K562 (cell line): Measurements from ENCODE around the gene TBRG1. TPM values are rescaled to one million over a fixed set of nuclear protein-coding genes. Genes with fewer than 3 reads are reported as not detected.

Experiments
- ATAC-seq: fragments of 200-7000 bp; cut with Tn5 transposase; 3 replicates; pipeline ENCODE4 v1.9.1; 2020; ENCODE audit warnings: moderate library complexity
- BruUV-seq: library from RNA; stranded (reverse); fragments of 400-500 nt; replicated peaks from 2 replicates; lab custom pipeline; 2021; lab: Mats Ljungman, UMichigan
- CTCF ChIA-PET: fragments of 300-600 bp; formaldehyde crosslinking; extraction: SDS; loops from one replicate; lab custom pipeline; 2021; ENCODE audit warnings: low intra/inter-chr PET ratio; lab: Yijun Ruan, JAX
- POLR2A ChIA-PET: fragments of 300-600, 350-650 bp; sonication (Branson Sonifier 250); formaldehyde crosslinking; extraction: SDS; loops from one replicate; lab custom pipeline; 2021; ENCODE audit warnings: antibody characterized with exemption, inconsistent platforms; lab: Yijun Ruan, JAX
- DNase-seq, 4 experiments: peaks; one replicate each; pipeline versions ENCODE4 v3.0.0 to v3.0.0-alpha.2; 2011 to 2018; ENCODE audit warnings: low spot score in 3 of 4, mixed read lengths in 3 of 4; ENCODE audit errors: extremely low read depth in 1 of 4
- FAIRE-seq: peaks from 2 replicates; lab custom pipeline; 2011; peaks lifted over from hg19 to GRCh38; lab: Jason Lieb, UNC
- H2AFZ ChIP-seq: 2 replicates; pipeline ENCODE4 v1.6.0; 2011; ENCODE audit warnings: low read depth, low read length, control low read depth, inconsistent platforms
- H3K27ac ChIP-seq: fragments of 200-600 bp; 3 replicates; pipeline ENCODE4 v1.8.0; 2011; ENCODE audit warnings: low read depth, mild to moderate bottlenecking, control low read depth, inconsistent platforms, low read length, moderate library complexity, mixed read lengths; ENCODE audit errors: extremely low read depth
- H3K27me3 ChIP-seq, 2 experiments: fragments of 300-600 bp in 1 of 2; 2 replicates in 1 of 2; 3 replicates in 1 of 2; pipeline versions ENCODE4 v1.6.0 to v1.8.0; 2011; ENCODE audit warnings: inconsistent platforms in 2 of 2, low read length in 2 of 2, mild to moderate bottlenecking in 1 of 2, mixed read lengths in 1 of 2, moderate library complexity in 1 of 2; ENCODE audit not compliant: control insufficient read depth in 2 of 2, insufficient read depth in 2 of 2
- H3K36me3 ChIP-seq: fragments of 300-600 bp; 3 replicates; pipeline ENCODE4 v1.8.0; 2011; ENCODE audit warnings: mild to moderate bottlenecking, low read length, inconsistent platforms; ENCODE audit not compliant: control insufficient read depth, insufficient read depth
- H3K4me1 ChIP-seq, 2 experiments: fragments of 200-600 bp in 1 of 2; replicated peaks in 1 of 2; 2 replicates in 1 of 2; 3 replicates in 1 of 2; pipeline versions ENCODE4 v1.5.1 to v1.8.0; 2011; ENCODE audit warnings: inconsistent platforms in 2 of 2, low read length in 2 of 2, mild to moderate bottlenecking in 1 of 2, mixed read lengths in 1 of 2, moderate library complexity in 1 of 2; ENCODE audit not compliant: control insufficient read depth in 2 of 2, insufficient read depth in 2 of 2
- H3K4me2 ChIP-seq: 2 replicates; pipeline ENCODE4 v1.6.1; 2011; ENCODE audit warnings: low read length, control low read depth, inconsistent platforms, mixed read lengths; ENCODE audit not compliant: insufficient read depth
- H3K4me3 ChIP-seq: fragments of 200-600 bp; sonication (generic), shearing (Covaris generic); 2 replicates; pipeline ENCODE4 v1.5.1; 2016; ENCODE audit warnings: control low read depth, inconsistent platforms
- H3K79me2 ChIP-seq: fragments of 200-600 bp; 3 replicates; pipeline ENCODE4 v1.8.0; 2011; ENCODE audit warnings: low read length, inconsistent platforms; ENCODE audit not compliant: control insufficient read depth, insufficient read depth
- H3K9ac ChIP-seq, 2 experiments: 2 replicates each; pipeline versions ENCODE4 v1.6.0 to v1.6.1; 2011; ENCODE audit warnings: low read depth in 2 of 2, low read length in 2 of 2, control low read depth in 1 of 2, inconsistent platforms in 1 of 2, mild to moderate bottlenecking in 1 of 2, mixed read lengths in 1 of 2; ENCODE audit not compliant: insufficient read depth in 1 of 2
- H3K9me1 ChIP-seq: one replicate; pipeline ENCODE4 v1.6.0; 2011; ENCODE audit warnings: inconsistent platforms, mild to moderate bottlenecking, low read length, moderate library complexity; ENCODE audit not compliant: control insufficient read depth, insufficient read depth
- H3K9me3 ChIP-seq: replicated peaks from 2 replicates; pipeline ENCODE4 v1.5.1; 2011; ENCODE audit warnings: low read depth, low read length, inconsistent platforms; ENCODE audit not compliant: control insufficient read depth, insufficient read depth
- H4K20me1 ChIP-seq: replicated peaks from 2 replicates; pipeline ENCODE4 v1.6.1; 2011; ENCODE audit warnings: low read length, inconsistent platforms, mixed read lengths; ENCODE audit not compliant: control insufficient read depth, insufficient read depth
- GABPB2 ChIP-seq: fragments of 250-450 bp; sonication (Bioruptor Pico); conservative IDR thresholded peaks from 2 replicates; pipeline ENCODE4 v1.5.1; 2021; ENCODE audit warnings: mild to moderate bottlenecking
- NFIC ChIP-seq: fragments of 450-650 bp; IDR thresholded peaks from 2 replicates; pipeline ENCODE4 v1.6.1; 2017; ENCODE audit warnings: mild to moderate bottlenecking, inconsistent platforms
- NFIX ChIP-seq: fragments of 250-450 bp; sonication (Bioruptor Pico); IDR thresholded peaks from 2 replicates; pipeline ENCODE4 v1.4.0; 2020; ENCODE audit warnings: low read depth, mild to moderate bottlenecking, moderate library complexity
- PTTG1 ChIP-seq: fragments of 450-650 bp; IDR thresholded peaks from 2 replicates; pipeline ENCODE4 v1.6.1; 2016; ENCODE audit warnings: low read depth, mild to moderate bottlenecking, missing genetic modification characterization, missing compliant biosample characterization
- SMARCA5 ChIP-seq: fragments of 450-650 bp; IDR thresholded peaks from 2 replicates; pipeline ENCODE4 v1.6.1; 2016
- ZBED1 ChIP-seq: IDR thresholded peaks from 2 replicates; pipeline ENCODE4 v1.6.1; 2014
- ZKSCAN1 ChIP-seq: fragments of 150-350 bp; IDR thresholded peaks from 2 replicates; pipeline ENCODE4 v1.6.1; 2016; ENCODE audit warnings: low read depth, low read length
- ZNF174 ChIP-seq: fragments of 250-450 bp; sonication (Bioruptor Pico); IDR thresholded peaks from 2 replicates; pipeline ENCODE4 v1.4.0; 2020; ENCODE audit warnings: mild to moderate bottlenecking
- ZNF655 ChIP-seq: fragments of 250-450 bp; sonication (Bioruptor Pico); IDR thresholded peaks from 2 replicates; pipeline ENCODE4 v1.5.0; 2021
- WGBS: fragments of 100-300 bp; shearing (Covaris generic); methylation state at CpG from one replicate; pipeline ENCODE4 v1.1.6; 2016; ENCODE audit warnings: low coverage, mixed read lengths; ENCODE audit not compliant: insufficient coverage; ENCODE audit errors: missing lambda C conversion rate; 5-methylcytosine and 5-hydroxymethylcytosine counted together
- in situ Hi-C: fragments of 300-500 bp; cut with MboI; formaldehyde crosslinking; loops from 4 replicates; pipeline ENCODE4 v1.15.0; 2018; ENCODE audit warnings: inconsistent platforms, mixed read lengths
- intact Hi-C: fragments of 100-400 bp; cut with micrococcal nuclease; formaldehyde crosslinking; loops from 2 replicates; pipeline ENCODE4 v1.14.2; 2022
- polyA plus RNA-seq, 8 experiments: library from polyadenylated mRNA; depleted of rRNA in 4 of 8; stranded (reverse) in 5 of 8; unstranded in 3 of 8; fragments of >200 nt; fragmentation: Nextera tagmentation in 2 of 8; fragmentation: Illumina TruSeq in 1 of 8; extraction: Ambion mirVana in 2 of 8; extraction: Trizol in 1 of 8; gene quantifications; 2 replicates each; pipeline versions ENCODE4 v1.2.1 to v1.2.3, GENCODE V29; 2011 to 2014; ENCODE audit warnings: inconsistent platforms in 1 of 8, missing spikeins in 1 of 8
- total RNA-seq, 7 experiments: library from RNA; depleted of rRNA in 6 of 7; stranded (reverse); fragments of >200 nt in 6 of 7; fragmentation: Illumina TruSeq in 2 of 7; extraction: Trizol in 2 of 7; gene quantifications; 2 replicates each; pipeline versions ENCODE4 v1.2.1 to v1.2.3, GENCODE V29; 2011 to 2021; ENCODE audit warnings: low replicate concordance in 1 of 7

TBRG1 gene
- total and polyA plus RNA-seq, 9 of the 15 experiments (the other 6 are each of a cell fraction or from before 2014, with no cell fraction given): 8.7 to 30.0 (median 20.2) TPM

GRCh38 chr11:124661553-124661952 is 38.9 kb downstream of the TBRG1 start:
- FAIRE-seq: no peak

GRCh38 chr11:124662106-124662505 is 39.4 kb downstream of the TBRG1 start:
- H3K9me3 ChIP-seq: no peaks in the 10 kb centered on the region
- H3K9me1 ChIP-seq: no peaks in the 10 kb centered on the region
- POLR2A ChIA-PET: interaction anchor here (0.7 kb wide), 1 partner anchor 208 kb away, joined by 3 read pairs; no protein-coding TSS in a partner anchor
- H3K4me2 ChIP-seq: no peak overlapping the region
- FAIRE-seq (no peak), ATAC-seq (no peak), DNase-seq (no peak)
- CTCF ChIA-PET: no interaction called here
- H2AFZ ChIP-seq: no peak overlapping the region
- no peak overlapping the region for H3K27ac ChIP-seq
- no peak overlapping the region for H3K4me3 ChIP-seq
- H4K20me1 ChIP-seq: no peaks in the 10 kb centered on the region
- no peaks in the 10 kb centered on the region for H3K27me3 ChIP-seq
- BruUV-seq: no TSS peak
- H3K9ac ChIP-seq: no peak overlapping the region
- no peaks in the 10 kb centered on the region for H3K36me3 ChIP-seq
- peaks cover 0 to 2% of the 10 kb centered on the region in 2 experiments; a peak in 2 of 5 replicates for H3K4me1 ChIP-seq
- no peak for TF ChIP-seq ZBED1
- TF ChIP-seq ZNF655 (CRISPR knock-in tag): no peak
- in situ Hi-C loops: no loop called here
- intact Hi-C loops: no loop called here
- WGBS: 37% methylated on average over 4 of the region's 4 CpGs
- H3K79me2 ChIP-seq: no peaks in the 10 kb centered on the region

More at GRCh38 chr11:124661553-124661952, 38.9 kb downstream of the TBRG1 start:
- H3K79me2 ChIP-seq: no peaks in the 10 kb centered on the region
- BruUV-seq: no TSS peak
- H3K4me3 ChIP-seq: no peak overlapping the region
- H3K9me3 ChIP-seq: no peaks in the 10 kb centered on the region
- H3K4me1 ChIP-seq: no peaks in the 10 kb centered on the region
- H3K36me3 ChIP-seq: no peaks in the 10 kb centered on the region
- no peak overlapping the region for H2AFZ ChIP-seq
- in situ Hi-C loops: no loop called here
- H3K27me3 ChIP-seq: no peaks in the 10 kb centered on the region
- DNase-seq: no peak
- H3K4me2 ChIP-seq: no peak overlapping the region
- ChIA-PET POLR2A (no interaction called here), CTCF (no interaction called here)
- H3K9me1 ChIP-seq: no peaks in the 10 kb centered on the region
- H3K9ac ChIP-seq: no peak overlapping the region
- ATAC-seq: no peak
- H4K20me1 ChIP-seq: no peaks in the 10 kb centered on the region
- no peak overlapping the region for H3K27ac ChIP-seq
- TF ChIP-seq NFIX (CRISPR knock-in tag) (peak; percentile 92), ZKSCAN1 (peak; percentile 78; the same call in 1 of the 2 replicates), GABPB2 (CRISPR knock-in tag) (no peak), ZNF174 (no peak), NFIC (peak; percentile 97), PTTG1 (tag) (no peak), SMARCA5 (no peak)
- TF ChIP-seq, all 486 proteins: peak for 3
- intact Hi-C loops: no loop called here
